HG03439 (cell line): ENCODE measurements around the gene ANKHD1.
"Not testable (repeated sequence)": the region's sequence is repeated elsewhere in the genome, so short reads cannot be mapped to it uniquely, and the experiment has no call there.

Source experiments
- ATAC-seq: cut with Tn5 transposase; IDR thresholded peaks from one replicate; pipeline ENCODE4 v1.9.1; 2021; ENCODE audit warnings: mild to moderate bottlenecking, moderate library complexity; ENCODE audit not compliant: unreplicated experiment

ANKHD1 gene

DNA sequence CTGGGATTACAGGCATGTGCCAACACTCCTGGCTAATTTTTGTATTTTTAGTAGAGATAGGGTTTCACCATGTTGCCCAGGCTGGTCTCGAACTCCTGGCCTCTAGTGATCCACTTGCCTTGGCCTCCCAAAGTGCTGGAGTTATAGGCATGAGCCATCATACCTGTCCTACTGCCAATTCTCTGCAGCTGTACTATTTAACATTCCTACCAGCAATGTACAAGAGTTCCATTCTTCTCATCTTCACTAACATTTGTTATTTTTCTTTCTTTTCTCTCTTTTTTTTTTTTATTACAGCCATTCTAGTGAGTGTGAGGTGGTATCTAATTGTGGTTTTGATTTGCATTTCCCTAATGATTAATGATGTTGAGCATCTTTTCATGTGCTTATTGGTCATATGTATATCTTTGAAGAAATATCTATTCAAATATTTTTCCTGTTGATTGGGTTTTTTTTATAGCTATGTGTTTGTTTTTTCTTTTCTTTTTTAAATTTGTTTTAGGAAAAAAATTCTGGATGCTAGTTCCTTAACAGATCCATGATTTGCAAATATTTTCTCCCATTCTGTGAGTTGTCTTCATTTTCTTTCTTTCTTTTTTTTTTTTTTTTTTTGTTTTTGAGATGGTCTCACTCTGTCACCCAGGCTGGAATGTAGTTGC is 17.4 kb downstream of the ANKHD1 start:
- no peak for ATAC-seq

DNA sequence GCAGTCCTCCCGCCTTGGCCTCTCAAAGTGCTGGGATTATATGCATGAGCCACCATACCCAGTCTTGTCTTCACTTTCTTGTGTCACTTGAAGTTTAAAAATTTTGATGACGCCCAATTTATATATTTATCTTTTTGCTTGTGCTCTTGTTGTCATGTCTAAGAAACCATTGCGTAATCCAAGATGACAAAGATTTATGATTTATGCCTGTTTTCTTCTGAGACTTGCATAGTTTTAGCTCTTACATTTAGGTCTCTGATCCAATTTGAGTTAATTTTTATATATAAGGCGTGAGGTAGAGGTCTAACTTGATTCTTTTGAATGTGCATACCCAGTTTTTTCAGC is 18.6 kb downstream of the ANKHD1 start:
- ATAC-seq = no peak

DNA sequence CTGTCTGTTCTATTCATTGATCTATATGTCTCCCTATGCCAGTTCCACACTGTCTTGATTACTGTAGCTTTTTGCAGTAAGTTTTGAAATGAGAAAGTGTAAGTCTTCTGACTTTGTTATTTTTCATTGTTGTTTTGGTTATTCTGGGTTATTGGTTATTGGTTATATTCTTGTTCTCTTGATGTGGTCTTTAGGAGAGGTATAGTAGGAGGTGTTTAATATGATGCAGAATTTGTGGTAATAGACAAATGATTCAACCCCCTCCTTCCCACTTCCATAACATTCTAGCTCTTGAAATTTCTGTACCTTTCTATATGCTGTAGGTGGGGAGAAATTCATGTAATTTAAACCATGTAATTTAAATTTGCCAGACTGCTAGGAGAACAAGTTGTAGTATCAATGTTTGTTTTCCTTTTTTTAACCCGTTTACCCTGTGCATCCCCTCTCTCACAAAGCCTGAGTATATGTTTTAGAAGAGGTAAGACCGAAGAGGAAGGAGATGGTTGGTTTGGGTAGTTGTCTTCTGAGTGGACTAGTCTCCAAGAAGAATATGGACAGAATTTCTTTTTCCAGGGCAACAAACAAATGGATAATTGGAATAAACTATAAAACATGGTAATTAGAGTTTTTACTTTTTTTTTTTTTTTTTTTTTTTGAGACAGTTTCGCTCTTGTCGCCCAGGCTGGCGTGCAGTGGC is 19.2 kb downstream of the ANKHD1 start:
- no peak for ATAC-seq

DNA sequence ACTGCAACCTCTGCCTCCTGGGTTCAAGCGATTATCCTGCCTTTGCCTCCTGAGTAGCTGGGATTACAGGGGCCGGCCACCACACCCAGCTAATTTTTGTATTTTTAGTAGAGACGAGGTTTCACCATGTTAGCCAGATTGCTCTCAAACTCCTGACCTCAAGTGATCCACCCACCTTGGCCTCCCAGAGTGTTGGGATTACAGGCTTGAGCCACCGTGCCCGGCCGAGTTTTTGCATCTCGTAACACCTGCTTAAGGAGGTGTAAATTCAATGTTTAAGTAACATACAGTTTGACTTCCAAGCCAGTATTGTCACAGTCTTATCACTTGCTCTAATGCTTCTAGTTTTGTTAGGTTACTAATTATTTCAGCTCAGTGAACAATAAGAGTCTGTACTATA is 19.7 kb downstream of the ANKHD1 start:
- ATAC-seq = not testable (repeated sequence)

DNA sequence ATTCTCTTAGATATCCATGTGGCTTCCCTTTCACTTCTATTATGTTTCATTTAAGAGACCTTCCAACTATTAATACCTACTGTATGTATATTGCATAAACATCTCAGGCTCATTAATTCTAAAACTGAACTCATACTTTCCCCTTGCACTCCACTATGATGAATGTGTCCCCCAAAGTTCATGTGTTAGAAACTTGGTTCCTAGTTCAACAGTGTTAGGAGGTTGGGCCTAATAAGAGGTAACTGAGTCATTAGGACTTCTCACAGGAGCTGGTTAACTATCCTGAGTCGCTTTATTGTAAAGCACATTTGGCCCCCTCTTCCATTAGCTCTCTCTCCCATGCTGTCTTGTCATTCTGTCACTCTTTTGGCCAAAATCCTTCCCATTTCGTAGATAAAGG is 22.0 kb downstream of the ANKHD1 start:
- ATAC-seq = no peak

DNA sequence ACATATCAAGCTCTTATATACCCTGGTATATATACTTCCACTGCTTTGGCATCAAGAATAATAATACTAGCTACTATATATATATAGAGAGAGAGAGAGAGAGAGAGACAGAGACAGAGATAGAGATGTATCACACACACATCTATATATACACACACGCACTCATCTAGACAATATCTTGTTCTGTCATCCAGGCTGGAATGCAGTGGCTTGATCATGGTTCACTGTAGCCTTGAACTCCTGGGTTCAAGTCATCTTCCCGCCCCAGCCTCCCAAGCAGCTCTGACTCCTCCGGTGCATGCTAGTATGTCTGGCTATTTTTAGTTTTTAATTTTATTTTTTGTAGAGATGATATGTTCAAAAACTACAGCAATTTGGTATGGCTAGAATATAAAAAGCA is 22.5 kb downstream of the ANKHD1 start:
- ATAC-seq = no peak

DNA sequence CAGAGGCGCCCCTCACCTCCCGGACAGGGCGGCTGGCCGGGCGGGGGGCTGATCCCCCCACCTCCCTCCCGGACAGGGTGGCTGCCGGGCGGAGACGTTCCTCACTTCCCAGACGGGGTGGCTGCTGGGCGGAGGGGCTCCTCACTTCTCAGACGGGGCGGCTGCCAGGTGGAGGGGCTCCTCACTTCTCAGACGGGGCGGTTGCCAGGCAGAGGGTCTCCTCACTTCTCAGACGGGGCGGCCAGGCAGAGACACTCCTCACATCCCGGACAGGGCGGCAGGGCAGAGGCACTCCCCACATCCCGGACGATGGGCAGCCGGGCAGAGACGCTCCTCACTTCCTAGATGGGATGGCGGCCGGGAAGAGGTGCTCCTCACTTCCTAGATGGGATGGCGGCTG is 26.1 kb downstream of the ANKHD1 start:
- ATAC-seq = not testable (repeated sequence)

DNA sequence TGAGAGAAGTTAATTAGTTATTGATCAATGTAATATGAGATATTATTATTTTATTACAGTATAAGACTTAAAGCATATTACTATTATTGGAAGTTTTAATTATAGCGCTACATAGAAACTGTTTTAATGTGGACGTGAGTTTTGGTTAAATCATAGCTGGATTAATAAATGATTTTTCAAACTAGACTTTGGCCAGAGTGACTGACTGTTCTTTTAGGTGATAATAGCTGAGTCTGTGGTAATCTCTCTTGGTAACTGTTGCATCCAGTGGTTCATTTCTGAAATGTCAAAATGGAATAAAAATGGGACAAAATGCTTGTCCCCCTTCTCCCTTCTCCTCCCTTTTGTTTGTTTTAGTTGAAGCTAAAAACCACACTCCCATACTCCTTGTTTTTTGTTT is 28.1 kb downstream of the ANKHD1 start:
- ATAC-seq = no peak

DNA sequence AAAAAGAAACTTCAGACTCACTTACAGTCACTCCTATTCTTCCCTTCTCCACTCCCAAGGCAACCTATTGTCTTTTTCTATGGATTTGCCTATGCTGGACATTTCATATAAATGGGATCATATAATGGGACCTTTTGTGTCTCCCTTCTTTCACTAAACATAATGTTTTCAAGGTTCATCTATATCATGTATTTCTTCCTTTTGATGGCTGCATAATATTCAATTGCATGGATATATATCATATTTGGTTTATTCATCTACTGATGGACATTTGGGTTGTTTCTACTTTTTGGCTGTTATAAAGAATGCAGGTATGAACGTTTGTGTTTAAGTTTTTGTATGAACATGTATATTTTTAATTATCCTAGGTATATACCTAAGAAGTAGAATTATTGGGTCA is 30.6 kb downstream of the ANKHD1 start:
- ATAC-seq = no peak

DNA sequence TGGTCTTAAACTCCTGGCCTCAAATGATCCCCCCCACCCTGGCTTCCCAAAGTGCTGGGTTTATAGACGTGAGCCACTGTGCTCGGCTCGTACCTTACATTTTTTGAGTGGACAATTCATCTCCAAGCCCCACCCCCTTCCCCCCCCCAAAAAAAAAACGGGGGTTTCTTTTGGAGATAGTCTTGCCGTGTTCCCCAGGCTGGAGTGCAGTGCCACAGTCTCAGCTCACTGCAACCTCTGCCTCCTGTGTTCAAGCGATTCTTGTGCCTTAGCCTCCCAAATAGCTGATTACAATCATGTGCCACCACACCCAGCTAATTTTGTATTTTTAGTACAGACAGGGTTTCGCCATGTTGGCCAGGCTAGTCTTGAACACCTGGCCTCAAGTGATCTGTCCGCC is 31.3 kb downstream of the ANKHD1 start:
- no peak for ATAC-seq

DNA sequence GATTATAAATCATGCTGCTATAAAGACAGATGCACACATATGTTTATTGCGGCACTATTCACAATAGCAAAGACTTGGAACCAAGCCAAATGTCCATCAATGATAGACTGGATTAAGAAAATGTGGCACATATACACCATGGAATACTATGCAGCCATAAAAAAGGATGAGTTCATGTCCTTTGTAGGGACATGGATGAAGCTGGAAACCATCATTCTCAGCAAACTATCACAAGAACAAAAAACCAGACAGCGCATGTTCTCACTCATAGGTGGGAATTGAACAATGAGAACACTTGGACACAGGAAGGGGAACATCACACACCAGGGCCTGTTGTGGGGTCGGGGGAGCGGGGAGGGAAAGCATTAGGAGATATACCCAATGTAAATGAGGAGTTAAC is 55.7 kb downstream of the ANKHD1 start:
- not testable (repeated sequence) for ATAC-seq

DNA sequence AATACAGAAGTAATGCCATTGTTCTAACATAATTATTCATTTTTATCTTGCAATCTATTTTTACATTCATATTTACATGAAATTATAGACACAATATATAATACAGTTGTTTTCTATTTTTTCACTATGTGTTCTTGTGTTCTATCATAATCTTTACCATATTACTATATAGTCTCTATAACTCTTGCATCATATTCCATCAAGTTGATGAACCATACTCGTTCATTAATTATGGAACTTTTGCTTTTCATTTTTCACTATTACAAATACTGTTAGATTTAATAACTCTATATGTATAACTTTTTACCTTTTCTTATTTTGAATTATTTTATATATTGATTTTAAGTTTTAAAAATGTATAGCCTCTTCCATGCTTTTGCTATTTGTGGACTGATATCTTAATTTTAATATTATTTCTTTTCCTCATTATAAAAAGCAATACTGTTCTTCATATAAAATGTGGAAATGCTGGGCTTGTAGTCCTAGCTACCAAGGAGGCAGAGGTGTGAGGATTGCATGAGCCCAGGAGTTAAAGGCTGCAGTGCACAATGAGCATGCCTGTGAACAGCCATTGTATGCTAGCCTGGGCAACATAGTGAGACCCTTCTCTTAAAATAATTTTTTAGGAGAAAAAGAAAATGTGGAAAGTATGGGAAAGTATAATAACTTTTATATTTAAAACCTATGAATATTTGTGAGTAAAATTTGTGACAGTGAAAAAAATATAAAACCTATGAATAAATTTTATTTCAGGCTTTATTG is 65.5 kb downstream of the ANKHD1 start:
- ATAC-seq = no peak

DNA sequence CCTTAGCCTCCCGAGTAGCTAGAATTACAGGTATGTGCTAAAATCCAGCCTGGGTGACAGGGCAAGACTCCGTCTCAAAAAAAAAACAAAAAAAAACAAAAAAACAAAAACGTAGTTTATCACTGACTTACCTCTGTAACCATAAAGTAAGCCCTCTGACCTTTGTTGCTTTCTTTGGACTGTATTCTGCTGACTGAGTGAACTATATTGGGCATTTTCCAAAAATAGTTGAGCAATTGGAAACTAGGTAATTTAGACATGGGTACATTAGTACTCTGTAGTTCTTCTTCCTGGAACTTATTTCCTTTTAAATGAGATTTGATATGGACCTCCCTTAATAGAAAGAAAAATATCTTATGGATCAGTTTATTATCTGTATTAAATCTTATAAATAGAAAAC is 66.6 kb downstream of the ANKHD1 start:
- no peak for ATAC-seq

DNA sequence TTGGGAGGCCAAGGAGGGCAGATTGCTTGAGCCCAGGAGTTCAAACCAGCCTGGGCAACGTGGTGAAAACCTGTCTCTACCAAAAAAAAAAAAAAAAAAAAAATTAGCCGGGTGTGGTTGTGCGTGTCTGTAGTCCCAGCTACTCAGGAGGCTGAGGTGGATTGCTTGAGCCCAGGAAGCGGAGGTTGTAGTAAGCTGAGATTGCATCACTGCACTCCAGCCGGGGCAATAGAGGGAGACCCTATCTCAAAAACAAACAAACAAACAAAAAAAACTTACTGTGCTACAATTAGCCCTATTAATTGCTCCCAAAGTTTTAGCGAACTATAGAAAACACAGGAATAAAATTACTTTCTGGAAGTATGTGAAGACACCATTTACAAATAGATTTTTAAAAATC is 67.6 kb downstream of the ANKHD1 start:
- no peak for ATAC-seq

DNA sequence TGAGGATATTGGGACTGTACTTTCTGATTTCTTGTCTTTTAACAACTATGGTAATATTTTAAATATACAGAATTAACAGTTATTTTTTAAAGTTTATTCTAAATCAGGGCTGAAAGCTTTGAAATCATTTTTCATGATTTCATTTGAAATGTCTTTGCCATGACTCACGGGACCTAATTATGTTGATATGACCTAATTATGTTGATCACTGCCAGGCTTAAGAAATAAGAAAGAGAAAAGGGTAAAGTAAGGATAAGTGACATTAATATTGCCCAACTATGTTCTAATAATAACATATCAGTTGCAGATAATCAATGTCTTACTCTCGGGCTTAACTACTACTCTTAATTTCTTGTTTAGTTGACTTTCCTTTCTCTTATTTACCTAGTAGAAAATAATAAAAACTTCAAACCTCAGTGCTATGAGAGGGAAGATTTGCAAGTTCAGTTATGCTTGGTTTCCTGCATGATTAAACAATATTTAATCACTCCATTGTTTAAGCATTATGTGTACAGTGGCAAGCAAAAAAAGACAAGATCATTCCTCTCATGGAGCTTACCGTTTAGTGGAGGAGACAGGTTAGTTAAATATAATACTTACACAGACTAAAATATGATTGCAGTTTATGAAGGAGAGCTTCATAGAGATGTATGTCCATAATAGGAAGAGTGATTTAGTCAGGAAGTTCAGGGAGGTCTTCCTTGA is 78.8 kb downstream of the ANKHD1 start:
- ATAC-seq = no peak

DNA sequence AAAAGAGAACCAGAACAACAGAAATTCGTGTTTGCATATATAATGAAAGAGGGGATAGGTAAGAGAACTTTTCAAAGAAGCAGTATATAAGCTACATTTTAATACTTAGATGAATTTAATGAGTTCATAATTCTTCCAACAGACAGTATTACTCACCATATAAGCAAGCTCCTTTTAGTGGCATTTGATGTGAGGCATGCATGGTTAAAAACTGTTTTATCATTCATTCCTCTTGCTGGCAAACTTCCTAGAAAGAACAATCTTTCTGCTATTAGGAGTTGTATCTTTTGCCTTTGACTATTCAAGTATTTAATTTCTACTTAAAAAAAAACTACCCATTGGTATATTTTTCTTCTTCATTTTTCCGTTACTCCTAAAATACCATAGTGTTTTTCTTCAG is 80.1 kb downstream of the ANKHD1 start:
- ATAC-seq = no peak

DNA sequence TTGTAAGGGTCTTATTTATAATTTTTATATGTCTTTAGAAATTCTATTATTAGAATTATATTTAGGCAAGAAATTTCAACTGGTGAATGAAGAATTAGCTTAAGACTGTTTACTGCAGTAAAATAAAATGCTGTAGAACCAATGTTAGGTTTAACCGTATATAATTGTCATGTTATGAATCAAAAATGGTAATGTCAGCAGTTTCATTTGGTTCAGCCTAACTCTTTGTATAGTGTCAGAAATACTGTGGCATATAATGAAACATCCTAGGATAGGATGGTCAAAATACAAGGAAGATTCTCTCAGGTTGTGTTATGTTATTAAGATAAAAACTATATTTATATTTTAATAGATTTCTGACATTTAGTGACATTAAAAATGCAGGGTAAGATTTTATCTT is 81.4 kb downstream of the ANKHD1 start:
- no peak for ATAC-seq

DNA sequence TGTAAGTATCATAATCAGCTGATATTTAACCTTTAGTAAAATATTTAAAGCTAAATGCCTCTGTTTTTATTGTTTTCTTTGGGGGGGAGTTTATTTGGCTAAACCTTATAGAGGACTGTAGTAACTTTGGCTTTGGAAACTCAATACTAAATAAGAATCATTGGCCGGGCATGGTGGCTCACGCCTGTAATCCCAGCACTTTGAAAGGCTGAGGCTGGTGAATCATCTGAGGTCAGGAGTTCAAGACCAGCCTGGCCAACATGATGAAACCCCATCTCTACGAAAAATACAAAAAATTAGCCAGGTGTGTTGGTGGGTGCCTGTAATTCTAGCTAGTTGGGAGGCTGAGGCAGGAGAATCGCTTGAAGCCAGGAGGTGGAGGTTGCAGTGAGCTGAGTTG is 86.5 kb downstream of the ANKHD1 start:
- not testable (repeated sequence) for ATAC-seq

DNA sequence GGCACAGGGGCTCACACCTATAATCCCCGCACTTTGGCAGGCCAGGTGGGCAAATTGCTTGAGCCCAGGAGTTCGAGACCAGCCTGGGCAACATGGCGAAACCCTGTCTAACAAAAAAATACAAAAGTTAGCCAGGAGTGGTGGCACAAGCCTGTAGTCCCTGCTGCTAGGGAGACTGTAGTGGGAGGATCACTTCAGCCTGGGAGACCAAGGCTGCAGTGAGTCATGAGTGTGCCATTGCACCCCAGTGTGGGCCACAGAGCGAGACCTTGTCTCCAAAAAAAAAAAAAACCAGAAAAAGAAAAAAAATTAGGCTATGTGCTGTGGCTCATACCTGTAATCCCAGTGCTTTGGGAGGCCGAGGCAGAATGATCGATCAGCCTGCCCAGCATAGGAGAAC is 87.3 kb downstream of the ANKHD1 start:
- no peak for ATAC-seq

DNA sequence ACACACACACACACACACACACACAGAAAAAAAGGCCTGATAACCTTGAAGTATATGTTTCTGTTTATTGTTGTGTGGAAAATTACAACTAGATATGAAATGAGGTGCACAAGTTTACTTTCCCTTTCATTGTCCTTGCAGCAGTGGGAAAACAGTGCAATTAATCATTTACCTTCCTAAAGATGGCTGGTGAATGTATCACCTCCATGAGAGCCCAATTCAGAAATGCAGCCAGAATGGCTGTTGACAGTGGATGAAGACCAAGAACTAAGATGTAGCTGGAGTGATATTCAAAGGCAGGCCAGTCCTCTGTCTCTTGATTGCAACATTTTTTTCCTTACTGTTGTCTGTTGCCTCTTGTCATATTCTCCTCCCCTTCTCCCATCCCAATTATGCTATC is 96.3 kb downstream of the ANKHD1 start:
- no peak for ATAC-seq

DNA sequence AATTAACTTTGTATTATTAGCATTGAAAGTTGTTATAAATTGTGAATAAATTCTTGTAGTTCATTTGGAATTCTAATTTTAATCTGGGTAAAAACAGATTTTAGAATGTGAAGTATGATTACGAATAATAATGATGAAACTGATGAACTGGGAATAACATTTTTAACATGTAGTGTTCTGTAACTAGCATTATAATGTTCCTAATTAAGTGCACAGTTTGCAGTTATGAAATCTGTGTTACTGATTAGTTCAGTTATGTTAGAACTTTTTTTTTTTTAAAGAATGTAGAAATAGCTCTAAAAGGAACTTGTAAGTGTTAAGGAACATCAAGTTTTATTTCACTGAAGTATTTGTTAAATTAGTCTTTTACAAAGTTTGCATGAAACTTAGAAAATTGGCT is 97.0 kb downstream of the ANKHD1 start:
- no peak for ATAC-seq

DNA sequence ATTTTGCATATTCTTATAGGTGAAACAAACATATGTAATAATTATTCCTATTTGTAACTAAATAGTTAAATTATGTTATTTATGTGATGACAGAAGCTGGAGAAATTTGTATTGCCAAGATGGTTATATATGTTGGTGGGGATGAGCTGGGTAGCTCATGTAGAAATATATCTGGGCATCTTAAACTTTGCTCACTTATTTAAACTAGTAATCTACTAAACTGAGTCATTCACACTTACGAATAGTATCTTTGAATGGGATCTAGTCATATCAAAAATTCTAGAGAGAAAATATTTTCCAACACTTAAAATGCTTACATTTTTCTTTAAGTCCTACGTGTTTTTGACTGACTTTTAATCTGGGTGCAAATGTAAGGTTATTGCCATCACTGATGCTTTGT is 101.2 kb downstream of the ANKHD1 start:
- no peak for ATAC-seq
